Activated T-cell treated with anti-CD3 and anti-CD28 coated beads, Interleukin-2, amount 50 U/mL, for 24 hours (primary cell): ENCODE measurements around the gene BCL2L14.

Experiments
- DNase-seq: peaks from one replicate; pipeline ENCODE4 v3.0.0-alpha.2; 2020
- H3K27ac Mint-ChIP-seq: 2 replicates; pipeline ENCODE4 v1.8.0; 2020; ENCODE audit warnings: mild to moderate bottlenecking, mixed read lengths
- H3K27me3 Mint-ChIP-seq: 2 replicates; pipeline ENCODE4 v1.8.0; 2020; ENCODE audit warnings: mixed read lengths
- H3K36me3 Mint-ChIP-seq: 2 replicates; pipeline ENCODE4 v1.8.0; 2020; ENCODE audit warnings: low read depth, mixed read lengths
- H3K4me1 Mint-ChIP-seq: 2 replicates; pipeline ENCODE4 v1.8.0; 2020; ENCODE audit warnings: low read depth, mixed read lengths
- H3K4me3 Mint-ChIP-seq: 2 replicates; pipeline ENCODE4 v1.8.0; 2020; ENCODE audit warnings: mild to moderate bottlenecking, moderate library complexity, mixed read lengths
- H3K9me3 Mint-ChIP-seq: 2 replicates; pipeline ENCODE4 v1.8.0; 2020; ENCODE audit warnings: mixed read lengths

The BCL2L14 gene

GRCh38 chr12:12036901-12037300 lies 33.8 kb upstream of the BCL2L14 start:
- H3K4me3 Mint-ChIP-seq, result no peak overlapping the region
- no peak overlapping the region for H3K27ac Mint-ChIP-seq
- H3K27me3 Mint-ChIP-seq, result no peaks in the 10 kb centered on the region
- H3K36me3 Mint-ChIP-seq, result no peaks in the 10 kb centered on the region
- H3K4me1 Mint-ChIP-seq, result peaks cover 26% of the 10 kb centered on the region
- H3K9me3 Mint-ChIP-seq, result no peaks in the 10 kb centered on the region
- DNase-seq, result no peak

- DNase-seq, result no peak
- Mint-ChIP-seq H3K36me3 (no peaks in the 10 kb centered on the region), H3K4me3 (no peak overlapping the region), H3K27ac (no peak overlapping the region), H3K4me1 (peaks cover 9% of the 10 kb centered on the region), H3K9me3 (no peaks in the 10 kb centered on the region), H3K27me3 (no peaks in the 10 kb centered on the region)
Measured at GRCh38 chr12:12039897-12040296, 30.8 kb upstream of the BCL2L14 start.

DNA sequence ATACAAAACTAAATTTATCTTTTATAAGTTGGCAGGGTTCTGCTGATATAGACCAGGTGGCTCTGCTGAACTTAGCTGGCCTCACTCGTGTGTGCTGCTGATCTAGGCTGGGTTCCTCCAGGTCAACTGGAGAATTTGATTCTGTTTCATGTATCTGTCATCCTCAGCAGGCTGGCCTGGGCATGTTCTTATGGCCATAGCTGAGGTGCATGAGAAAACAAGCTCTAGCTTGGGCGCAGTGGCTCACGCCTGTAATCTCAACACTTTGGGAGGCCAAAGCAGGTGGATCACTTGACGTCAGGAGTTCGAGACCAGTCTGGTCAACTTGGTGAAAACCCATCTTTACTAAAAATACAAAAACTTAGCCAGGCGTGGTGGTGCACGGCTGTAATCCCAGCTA lies 24.3 kb upstream of the BCL2L14 start:
- DNase-seq, result no peak
- Mint-ChIP-seq H3K4me1 (no peaks in the 10 kb centered on the region), H3K36me3 (no peaks in the 10 kb centered on the region), H3K4me3 (no peak overlapping the region), H3K27me3 (no peaks in the 10 kb centered on the region), H3K9me3 (no peaks in the 10 kb centered on the region), H3K27ac (no peak overlapping the region)

DNA sequence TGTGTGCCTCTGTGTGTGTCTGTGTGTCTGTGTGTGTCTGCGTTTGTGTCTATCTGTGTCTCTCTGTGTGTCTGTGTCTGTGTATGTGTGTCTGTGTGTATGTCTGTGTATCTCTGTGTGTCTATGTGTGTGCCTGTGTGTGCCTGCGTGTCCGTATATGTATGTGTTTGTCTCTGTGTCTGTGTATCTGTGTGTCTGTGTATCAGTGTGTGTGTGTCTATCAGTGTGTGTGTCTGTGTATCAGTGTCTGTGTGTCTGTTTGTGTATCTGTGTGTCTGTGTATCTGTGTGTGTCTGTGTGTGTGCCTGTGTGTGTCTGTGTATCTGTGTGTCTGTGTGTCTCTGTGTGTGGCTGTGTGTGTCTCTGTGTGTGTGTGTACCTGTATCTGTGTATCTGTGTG lies 23.1 kb upstream of the BCL2L14 start:
- Mint-ChIP-seq H3K4me3 (no peak overlapping the region), H3K4me1 (no peaks in the 10 kb centered on the region), H3K27ac (no peak overlapping the region)

DNA sequence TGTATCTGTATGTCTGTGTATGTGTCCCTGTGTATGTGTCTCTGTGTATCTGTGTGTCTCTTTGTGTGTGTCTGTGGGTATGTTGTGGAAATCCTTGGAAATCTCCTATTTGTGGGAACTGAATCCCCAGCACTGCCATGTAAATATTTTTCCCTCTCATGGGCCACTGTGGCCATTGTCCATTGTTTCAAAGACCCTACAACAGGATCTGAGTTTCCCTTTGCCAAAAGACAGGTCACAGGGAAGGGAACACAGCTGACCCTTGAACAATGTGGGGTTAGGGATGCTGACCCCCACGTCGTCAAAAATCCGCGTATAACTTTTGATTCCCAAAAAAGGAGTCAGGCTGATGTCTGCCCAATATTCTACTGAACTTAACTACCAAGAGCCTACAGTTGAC lies 22.5 kb upstream of the BCL2L14 start:
- DNase-seq, result no peak
- Mint-ChIP-seq H3K27me3 (no peaks in the 10 kb centered on the region), H3K27ac (no peak overlapping the region), H3K4me3 (no peak overlapping the region), H3K4me1 (no peaks in the 10 kb centered on the region), H3K9me3 (no peaks in the 10 kb centered on the region), H3K36me3 (no peaks in the 10 kb centered on the region)

More for the DNA sequence above, 23.1 kb upstream of the BCL2L14 start:
- no peaks in the 10 kb centered on the region for H3K9me3 Mint-ChIP-seq
- H3K27me3 Mint-ChIP-seq, result no peaks in the 10 kb centered on the region
- H3K36me3 Mint-ChIP-seq, result no peaks in the 10 kb centered on the region
- DNase-seq, result no peak

DNA sequence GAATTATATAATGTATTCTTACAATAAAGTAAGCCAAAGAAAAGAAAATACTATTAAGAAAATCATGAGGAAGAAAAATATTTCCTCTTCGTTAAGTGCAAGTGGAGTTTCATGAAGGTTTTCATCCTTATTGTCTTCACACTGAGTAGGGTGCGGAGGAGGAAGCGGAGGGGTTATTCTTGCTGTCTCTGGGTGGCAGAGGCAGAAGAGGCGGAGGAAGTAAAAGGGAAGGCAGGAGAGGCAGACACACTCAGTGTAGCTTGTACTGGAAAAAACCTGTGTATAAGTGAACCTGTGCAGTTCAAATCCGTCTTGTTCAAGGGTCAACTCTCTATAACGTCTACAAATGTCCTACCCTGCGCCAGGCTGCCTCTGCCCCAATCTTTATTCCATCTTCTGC lies 22.0 kb upstream of the BCL2L14 start:
- Mint-ChIP-seq H3K4me3 (no peak overlapping the region), H3K36me3 (no peaks in the 10 kb centered on the region), H3K4me1 (no peaks in the 10 kb centered on the region), H3K27me3 (no peaks in the 10 kb centered on the region), H3K9me3 (no peaks in the 10 kb centered on the region), H3K27ac (no peak overlapping the region)
- DNase-seq, result no peak

DNA sequence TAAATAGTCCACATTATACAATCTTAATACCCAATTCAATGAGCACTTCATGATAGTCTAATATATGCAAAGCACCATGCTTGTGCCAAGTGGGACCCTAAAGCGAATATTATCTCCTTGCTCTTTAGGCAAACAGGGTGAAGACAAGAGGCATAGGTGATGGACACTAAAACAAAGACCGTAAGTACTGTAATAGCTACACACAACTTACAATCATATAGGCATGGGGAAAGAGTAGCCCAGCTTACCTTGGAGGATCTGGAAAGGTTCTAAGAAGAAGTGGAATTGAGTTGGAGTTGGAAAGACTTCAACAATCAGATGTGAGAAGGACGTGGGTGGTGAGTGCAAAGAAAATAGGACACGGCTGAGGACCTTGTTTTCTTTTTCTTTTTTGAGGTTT lies 19.1 kb upstream of the BCL2L14 start:
- no peak overlapping the region for H3K27ac Mint-ChIP-seq
- H3K27me3 Mint-ChIP-seq, result no peaks in the 10 kb centered on the region
- H3K9me3 Mint-ChIP-seq, result no peaks in the 10 kb centered on the region
- no peak for DNase-seq
- H3K4me1 Mint-ChIP-seq, result no peaks in the 10 kb centered on the region
- H3K4me3 Mint-ChIP-seq, result no peak overlapping the region
- H3K36me3 Mint-ChIP-seq, result no peaks in the 10 kb centered on the region

GRCh38 chr12:12054993-12055392 lies 15.7 kb upstream of the BCL2L14 start:
- no peak for DNase-seq
- H3K36me3 Mint-ChIP-seq, result no peaks in the 10 kb centered on the region
- H3K9me3 Mint-ChIP-seq, result no peaks in the 10 kb centered on the region

DNA sequence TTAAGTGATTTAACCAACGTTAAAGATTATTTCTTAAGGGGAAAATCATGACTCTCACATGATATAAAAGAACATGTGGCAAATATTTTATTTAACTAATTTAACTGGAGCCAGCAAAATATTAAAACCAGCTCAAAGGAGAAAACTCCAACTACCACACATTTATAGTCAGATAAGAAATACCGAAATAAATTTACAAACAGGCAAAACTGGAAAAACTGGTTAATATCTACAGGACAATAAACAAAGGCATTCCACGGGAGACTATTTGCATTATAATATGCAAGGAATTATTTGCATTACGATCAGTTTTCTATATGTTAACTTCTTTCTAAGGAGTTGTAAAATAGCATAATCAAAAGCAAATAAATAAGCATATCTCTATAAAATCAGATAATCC lies 13.8 kb upstream of the BCL2L14 start:
- Mint-ChIP-seq H3K27ac (no peak overlapping the region), H3K36me3 (no peaks in the 10 kb centered on the region), H3K4me3 (no peak overlapping the region), H3K9me3 (no peaks in the 10 kb centered on the region), H3K4me1 (peaks cover 2% of the 10 kb centered on the region), H3K27me3 (peaks cover 3% of the 10 kb centered on the region)
- DNase-seq, result no peak

More at GRCh38 chr12:12054993-12055392, 15.7 kb upstream of the BCL2L14 start:
- H3K27ac Mint-ChIP-seq, result no peak overlapping the region
- H3K4me3 Mint-ChIP-seq, result no peak overlapping the region
- peaks cover 3% of the 10 kb centered on the region for H3K27me3 Mint-ChIP-seq
- peaks cover 2% of the 10 kb centered on the region for H3K4me1 Mint-ChIP-seq

- H3K4me1 Mint-ChIP-seq, result no peaks in the 10 kb centered on the region
- DNase-seq, result no peak
- H3K36me3 Mint-ChIP-seq, result no peaks in the 10 kb centered on the region
- H3K27me3 Mint-ChIP-seq, result peaks cover 2% of the 10 kb centered on the region
- no peaks in the 10 kb centered on the region for H3K9me3 Mint-ChIP-seq
- no peak overlapping the region for H3K4me3 Mint-ChIP-seq
- H3K27ac Mint-ChIP-seq, result no peak overlapping the region
Measured at GRCh38 chr12:12064596-12064995, 6.1 kb upstream of the BCL2L14 start.

- no peak for DNase-seq
- Mint-ChIP-seq H3K27ac (no peak overlapping the region), H3K36me3 (no peaks in the 10 kb centered on the region), H3K27me3 (no peaks in the 10 kb centered on the region), H3K9me3 (no peaks in the 10 kb centered on the region), H3K4me3 (no peak overlapping the region), H3K4me1 (peaks cover 22% of the 10 kb centered on the region)
Measured at GRCh38 chr12:12068751-12069150, 2.0 kb upstream of the BCL2L14 start.

DNA sequence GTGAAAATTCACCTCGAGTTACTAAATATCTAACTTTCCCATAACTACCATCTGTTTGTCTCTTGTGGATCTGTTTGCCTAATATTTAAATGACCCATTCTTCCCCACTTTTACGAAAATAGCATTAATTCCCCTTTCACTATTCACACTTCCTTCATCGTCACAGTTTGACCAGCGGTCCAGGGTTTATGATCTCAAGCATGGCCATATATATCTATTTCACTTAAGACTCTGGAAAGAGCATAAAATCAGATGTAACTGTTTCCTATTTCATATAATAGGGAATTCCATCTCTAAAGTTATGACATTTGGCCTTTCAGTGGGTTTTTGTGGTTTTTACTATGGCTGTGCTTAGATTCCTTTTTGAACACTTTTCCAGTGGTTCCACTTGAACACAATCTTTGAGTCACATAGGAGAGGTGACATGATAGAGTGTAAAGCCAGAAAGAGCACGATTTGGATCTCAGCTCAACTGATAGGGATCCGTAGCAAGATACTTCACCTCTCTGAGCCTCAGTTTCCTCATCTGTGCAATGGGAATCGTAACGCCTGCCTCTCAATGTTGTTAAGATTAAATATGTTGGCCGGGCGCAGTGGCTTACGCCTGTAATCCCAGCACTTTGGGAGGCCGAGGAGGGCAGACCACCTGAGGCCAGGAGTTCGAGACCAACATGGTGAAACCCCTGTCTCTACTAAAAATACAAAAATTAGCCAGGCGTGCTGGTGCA lies 754 bp upstream of the BCL2L14 start:
- no peaks in the 10 kb centered on the region for H3K27me3 Mint-ChIP-seq
- peak overlapping the region; percentile 13 for H3K27ac Mint-ChIP-seq
- H3K36me3 Mint-ChIP-seq, result no peaks in the 10 kb centered on the region
- no peak for DNase-seq
- H3K4me3 Mint-ChIP-seq, result no peak overlapping the region
- peaks cover 22% of the 10 kb centered on the region for H3K4me1 Mint-ChIP-seq
- H3K9me3 Mint-ChIP-seq, result no peaks in the 10 kb centered on the region

DNA sequence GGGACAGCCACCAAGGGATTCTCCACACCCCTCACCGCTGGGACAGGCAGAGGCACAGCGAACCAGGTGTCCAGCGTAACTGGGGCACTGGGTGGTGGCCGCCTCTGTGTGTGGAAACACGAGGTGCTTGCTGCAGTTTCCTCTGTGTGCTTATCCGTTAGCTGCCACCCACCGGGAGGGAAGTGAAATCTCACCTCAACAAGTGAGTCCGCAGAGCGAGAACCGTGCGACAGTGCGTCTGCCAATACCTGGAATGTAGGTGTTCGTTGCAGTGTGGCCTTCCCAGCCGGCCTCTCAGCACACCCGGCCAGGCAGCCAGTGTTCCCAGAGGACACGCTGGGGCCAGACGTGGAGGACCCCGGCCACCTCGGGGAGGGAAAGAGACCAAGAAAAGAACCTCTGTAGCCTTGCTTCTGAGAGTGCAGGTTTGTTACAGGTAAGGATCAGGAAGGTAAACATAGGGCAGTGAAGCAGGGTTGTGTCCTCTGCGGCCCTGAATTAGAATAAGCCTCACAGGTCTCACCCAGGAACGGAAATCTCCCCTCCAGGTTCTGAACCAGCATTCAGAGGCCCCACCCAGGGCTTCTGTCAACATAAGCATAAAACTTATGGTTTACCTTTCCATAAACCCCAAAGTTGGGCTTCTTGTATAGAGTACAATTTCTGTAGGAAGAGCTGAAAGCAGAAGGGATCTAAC lies 1.5 kb downstream of the BCL2L14 start:
- Mint-ChIP-seq H3K27me3 (no peaks in the 10 kb centered on the region), H3K9me3 (no peaks in the 10 kb centered on the region), H3K27ac (peak overlapping the region; percentile 82), H3K4me3 (peak overlapping the region; percentile 72), H3K4me1 (peaks cover 22% of the 10 kb centered on the region), H3K36me3 (no peaks in the 10 kb centered on the region)
- DNase-seq, result peak; percentile 54

- Mint-ChIP-seq H3K27me3 (no peaks in the 10 kb centered on the region), H3K27ac (no peak overlapping the region), H3K4me1 (peaks cover 2% of the 10 kb centered on the region), H3K36me3 (no peaks in the 10 kb centered on the region), H3K9me3 (no peaks in the 10 kb centered on the region), H3K4me3 (no peak overlapping the region)
- no peak for DNase-seq
Measured at GRCh38 chr12:12079291-12079690, 8.6 kb downstream of the BCL2L14 start.

DNA sequence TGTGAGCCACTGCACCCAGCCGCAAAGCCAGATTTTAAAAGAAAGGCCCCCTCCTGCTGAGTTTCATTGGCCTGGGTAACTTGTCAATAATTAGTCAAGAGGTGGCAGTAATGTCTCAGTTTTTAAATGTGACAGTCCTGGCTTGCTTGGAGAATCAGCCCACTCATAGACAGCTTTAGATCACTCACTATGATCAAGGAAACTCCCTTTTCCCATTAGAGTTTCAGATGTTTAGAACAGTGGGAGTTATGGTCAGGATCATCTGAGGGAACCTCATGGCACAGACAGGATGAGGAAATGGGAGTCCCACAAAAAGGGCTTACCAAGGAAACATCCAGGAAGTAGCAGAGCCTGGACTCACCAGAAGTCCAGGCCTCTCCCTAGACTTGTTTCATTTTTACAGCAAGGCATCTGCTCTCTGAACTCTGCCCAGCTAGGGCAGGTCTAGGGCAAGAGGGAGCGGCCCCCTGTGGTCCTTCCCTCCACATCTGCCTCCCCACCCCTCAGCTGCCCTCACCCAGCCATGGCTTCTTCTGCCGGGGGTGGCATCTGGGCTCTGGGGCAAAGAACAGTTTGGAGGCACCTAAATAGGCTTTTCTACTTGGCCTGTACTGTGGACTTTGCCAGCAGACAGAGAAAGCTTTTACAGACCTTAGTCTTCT lies 11.2 kb downstream of the BCL2L14 start:
- no peak for DNase-seq
- Mint-ChIP-seq H3K4me3 (no peak overlapping the region), H3K36me3 (no peaks in the 10 kb centered on the region), H3K27me3 (no peaks in the 10 kb centered on the region), H3K4me1 (peaks cover 2% of the 10 kb centered on the region), H3K9me3 (no peaks in the 10 kb centered on the region), H3K27ac (no peak overlapping the region)
